ENCODE results near the gene NCAM1. TPM values are rescaled to one million over a fixed set of nuclear protein-coding genes. Genes with fewer than 3 reads are reported as not detected.

Gene NCAM1
- total and polyA plus RNA-seq, 2 of the 13 experiments (the other 11 are each of a cell fraction or from before 2014, with no cell fraction given): 0.05 TPM; not detected in 1

DNA sequence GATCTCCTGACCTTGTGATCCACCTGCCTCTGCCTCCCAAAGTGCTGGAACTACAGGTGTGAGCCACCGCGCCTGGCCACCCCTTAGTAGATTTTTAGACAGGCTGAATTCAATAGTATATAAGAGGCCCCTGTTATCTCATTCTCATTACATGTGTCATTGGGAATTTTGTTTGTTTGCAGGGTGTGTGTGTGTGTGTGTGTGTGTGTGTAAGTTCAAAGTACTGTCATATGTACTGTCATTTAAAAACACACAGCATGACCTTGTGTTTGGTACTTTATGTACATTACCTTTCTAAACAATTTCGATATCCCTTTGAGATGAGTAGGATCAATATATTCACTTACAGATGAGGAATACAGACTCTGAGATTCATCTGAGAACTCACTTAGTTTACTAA is 234.5 kb downstream of the NCAM1 start (continued):
- TF ChIP-seq, protein P1, sequence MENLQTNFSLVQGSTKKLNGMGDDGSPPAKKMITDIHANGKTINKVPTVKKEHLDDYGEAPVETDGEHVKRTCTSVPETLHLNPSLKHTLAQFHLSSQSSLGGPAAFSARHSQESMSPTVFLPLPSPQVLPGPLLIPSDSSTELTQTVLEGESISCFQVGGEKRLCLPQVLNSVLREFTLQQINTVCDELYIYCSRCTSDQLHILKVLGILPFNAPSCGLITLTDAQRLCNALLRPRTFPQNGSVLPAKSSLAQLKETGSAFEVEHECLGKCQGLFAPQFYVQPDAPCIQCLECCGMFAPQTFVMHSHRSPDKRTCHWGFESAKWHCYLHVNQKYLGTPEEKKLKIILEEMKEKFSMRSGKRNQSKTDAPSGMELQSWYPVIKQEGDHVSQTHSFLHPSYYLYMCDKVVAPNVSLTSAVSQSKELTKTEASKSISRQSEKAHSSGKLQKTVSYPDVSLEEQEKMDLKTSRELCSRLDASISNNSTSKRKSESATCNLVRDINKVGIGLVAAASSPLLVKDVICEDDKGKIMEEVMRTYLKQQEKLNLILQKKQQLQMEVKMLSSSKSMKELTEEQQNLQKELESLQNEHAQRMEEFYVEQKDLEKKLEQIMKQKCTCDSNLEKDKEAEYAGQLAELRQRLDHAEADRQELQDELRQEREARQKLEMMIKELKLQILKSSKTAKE (CRISPR knock-in tag; IDR thresholded peaks at IDR 0.05; ENCODE audit: borderline replicate concordance): no peak
- peak; percentile 57; the same call in 1 of the 2 replicates for TF ChIP-seq FOXA3 (CRISPR knock-in tag; IDR thresholded peaks at IDR 0.05)
- TF ChIP-seq GFI1 (CRISPR knock-in tag; IDR thresholded peaks at IDR 0.05; ENCODE audit: borderline replicate concordance): 0 out of 2 replicates have a peak, but pooled peaks have one; percentile 44
- peak; percentile 45; the same call in 1 of the 2 replicates for TF ChIP-seq FOSL2 (CRISPR knock-in tag; IDR thresholded peaks at IDR 0.05)
- peak; percentile 38; the same call in 1 of the 2 replicates for TF ChIP-seq KAT2B (IDR thresholded peaks at IDR 0.05; ENCODE audit: borderline replicate concordance, low read depth, low read length)
- TF ChIP-seq XBP1 (CRISPR knock-in tag; IDR thresholded peaks at IDR 0.05): no peak
- TF ChIP-seq JUND (CRISPR knock-in tag; IDR thresholded peaks at IDR 0.05): peak; percentile 60; the same call in 1 of the 2 replicates
- TF ChIP-seq, protein P2, sequence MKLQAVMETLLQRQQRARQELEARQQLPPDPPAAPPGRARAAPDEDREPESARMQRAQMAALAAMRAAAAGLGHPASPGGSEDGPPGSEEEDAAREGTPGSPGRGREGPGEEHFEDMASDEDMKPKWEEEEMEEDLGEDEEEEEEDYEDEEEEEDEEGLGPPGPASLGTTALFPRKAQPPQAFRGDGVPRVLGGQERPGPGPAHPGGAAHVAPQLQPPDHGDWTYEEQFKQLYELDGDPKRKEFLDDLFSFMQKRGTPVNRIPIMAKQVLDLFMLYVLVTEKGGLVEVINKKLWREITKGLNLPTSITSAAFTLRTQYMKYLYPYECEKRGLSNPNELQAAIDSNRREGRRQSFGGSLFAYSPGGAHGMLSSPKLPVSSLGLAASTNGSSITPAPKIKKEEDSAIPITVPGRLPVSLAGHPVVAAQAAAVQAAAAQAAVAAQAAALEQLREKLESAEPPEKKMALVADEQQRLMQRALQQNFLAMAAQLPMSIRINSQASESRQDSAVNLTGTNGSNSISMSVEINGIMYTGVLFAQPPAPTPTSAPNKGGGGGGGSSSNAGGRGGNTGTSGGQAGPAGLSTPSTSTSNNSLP (IDR thresholded peaks at IDR 0.05; ENCODE audit: low read depth, low read length): peak; percentile 93
- TF ChIP-seq FOXP1 (IDR thresholded peaks at IDR 0.05): peak; percentile 61; the same call in 1 of the 2 replicates
- TF ChIP-seq FOXP1 (CRISPR knock-in tag; IDR thresholded peaks at IDR 0.05): peak; percentile 77
- peak; percentile 76; the same call in 1 of the 2 replicates for TF ChIP-seq JUN (CRISPR knock-in tag; IDR thresholded peaks at IDR 0.05)
- peak; percentile 77; the same call in 1 of the 2 replicates for TF ChIP-seq TBX3 (IDR thresholded peaks at IDR 0.05; ENCODE audit: borderline replicate concordance)
- peak; percentile 43; the same call in 1 of the 2 replicates for TF ChIP-seq ZBTB20 (CRISPR knock-in tag; IDR thresholded peaks at IDR 0.05; ENCODE audit: borderline replicate concordance, low read depth)
- TF ChIP-seq, protein P3, sequence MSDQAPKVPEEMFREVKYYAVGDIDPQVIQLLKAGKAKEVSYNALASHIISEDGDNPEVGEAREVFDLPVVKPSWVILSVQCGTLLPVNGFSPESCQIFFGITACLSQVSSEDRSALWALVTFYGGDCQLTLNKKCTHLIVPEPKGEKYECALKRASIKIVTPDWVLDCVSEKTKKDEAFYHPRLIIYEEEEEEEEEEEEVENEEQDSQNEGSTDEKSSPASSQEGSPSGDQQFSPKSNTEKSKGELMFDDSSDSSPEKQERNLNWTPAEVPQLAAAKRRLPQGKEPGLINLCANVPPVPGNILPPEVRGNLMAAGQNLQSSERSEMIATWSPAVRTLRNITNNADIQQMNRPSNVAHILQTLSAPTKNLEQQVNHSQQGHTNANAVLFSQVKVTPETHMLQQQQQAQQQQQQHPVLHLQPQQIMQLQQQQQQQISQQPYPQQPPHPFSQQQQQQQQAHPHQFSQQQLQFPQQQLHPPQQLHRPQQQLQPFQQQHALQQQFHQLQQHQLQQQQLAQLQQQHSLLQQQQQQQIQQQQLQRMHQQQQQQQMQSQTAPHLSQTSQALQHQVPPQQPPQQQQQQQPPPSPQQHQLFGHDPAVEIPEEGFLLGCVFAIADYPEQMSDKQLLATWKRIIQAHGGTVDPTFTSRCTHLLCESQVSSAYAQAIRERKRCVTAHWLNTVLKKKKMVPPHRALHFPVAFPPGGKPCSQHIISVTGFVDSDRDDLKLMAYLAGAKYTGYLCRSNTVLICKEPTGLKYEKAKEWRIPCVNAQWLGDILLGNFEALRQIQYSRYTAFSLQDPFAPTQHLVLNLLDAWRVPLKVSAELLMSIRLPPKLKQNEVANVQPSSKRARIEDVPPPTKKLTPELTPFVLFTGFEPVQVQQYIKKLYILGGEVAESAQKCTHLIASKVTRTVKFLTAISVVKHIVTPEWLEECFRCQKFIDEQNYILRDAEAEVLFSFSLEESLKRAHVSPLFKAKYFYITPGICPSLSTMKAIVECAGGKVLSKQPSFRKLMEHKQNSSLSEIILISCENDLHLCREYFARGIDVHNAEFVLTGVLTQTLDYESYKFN (CRISPR knock-in tag; conservative IDR thresholded peaks at IDR 0.05): peak; percentile 56
- TF ChIP-seq KDM4B (CRISPR knock-in tag; IDR thresholded peaks at IDR 0.05): no peak
- no peak for TF ChIP-seq ZNF251 (CRISPR knock-in tag; IDR thresholded peaks at IDR 0.05)
- TF ChIP-seq TCF7 (IDR thresholded peaks at IDR 0.05; ENCODE audit: low read depth): peak; percentile 76
- TF ChIP-seq SKI (IDR thresholded peaks at IDR 0.05; ENCODE audit: partially characterized antibody): peak; percentile 28
- TF ChIP-seq, protein P4, sequence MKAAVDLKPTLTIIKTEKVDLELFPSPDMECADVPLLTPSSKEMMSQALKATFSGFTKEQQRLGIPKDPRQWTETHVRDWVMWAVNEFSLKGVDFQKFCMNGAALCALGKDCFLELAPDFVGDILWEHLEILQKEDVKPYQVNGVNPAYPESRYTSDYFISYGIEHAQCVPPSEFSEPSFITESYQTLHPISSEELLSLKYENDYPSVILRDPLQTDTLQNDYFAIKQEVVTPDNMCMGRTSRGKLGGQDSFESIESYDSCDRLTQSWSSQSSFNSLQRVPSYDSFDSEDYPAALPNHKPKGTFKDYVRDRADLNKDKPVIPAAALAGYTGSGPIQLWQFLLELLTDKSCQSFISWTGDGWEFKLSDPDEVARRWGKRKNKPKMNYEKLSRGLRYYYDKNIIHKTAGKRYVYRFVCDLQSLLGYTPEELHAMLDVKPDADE (CRISPR knock-in tag; IDR thresholded peaks at IDR 0.05): no peak
- TF ChIP-seq SOX6 (IDR thresholded peaks at IDR 0.05): no peak
- peak; percentile 53; the same call in 1 of the 2 replicates for TF ChIP-seq SOX6 (CRISPR knock-in tag; IDR thresholded peaks at IDR 0.05)
- peak; percentile 66 for TF ChIP-seq TBL1XR1 (IDR thresholded peaks at IDR 0.05; ENCODE audit: borderline replicate concordance, low read length, partially characterized antibody)
- no peak for TF ChIP-seq ZNF44 (CRISPR knock-in tag; IDR thresholded peaks at IDR 0.05)
- 0 out of 2 replicates have a peak, but pooled peaks have one; percentile 20 for TF ChIP-seq BHLHE40 (IDR thresholded peaks at IDR 0.05; ENCODE audit: low read length)
